GM13976 (cell line): Measurements from ENCODE around the gene TIAL1.
"Not testable (repeated sequence)": the region's sequence is repeated elsewhere in the genome, so short reads cannot be mapped to it uniquely, and the experiment has no call there.

Experiments
- DNase-seq: peaks from one replicate; pipeline ENCODE4 v3.0.0; 2012; ENCODE audit warnings: low spot score
- in situ Hi-C: fragments of 300-500 bp; cut with MboI; formaldehyde crosslinking; loops from one replicate; pipeline ENCODE4 v1.12.0; 2022; ENCODE audit warnings: low sequenced_read_pairs, mixed read lengths, inconsistent platforms; ENCODE audit not compliant: unreplicated experiment
- TF ChIP-seq, protein P1 (sequence below): IDR thresholded peaks from 2 replicates; pipeline ENCODE4 v1.5.1; 2012; ENCODE audit warnings: borderline replicate concordance, mild to moderate bottlenecking; ENCODE audit not compliant: insufficient read depth; ENCODE audit errors: extremely low read depth, missing control alignments, control extremely low read depth

Gene TIAL1

DNA sequence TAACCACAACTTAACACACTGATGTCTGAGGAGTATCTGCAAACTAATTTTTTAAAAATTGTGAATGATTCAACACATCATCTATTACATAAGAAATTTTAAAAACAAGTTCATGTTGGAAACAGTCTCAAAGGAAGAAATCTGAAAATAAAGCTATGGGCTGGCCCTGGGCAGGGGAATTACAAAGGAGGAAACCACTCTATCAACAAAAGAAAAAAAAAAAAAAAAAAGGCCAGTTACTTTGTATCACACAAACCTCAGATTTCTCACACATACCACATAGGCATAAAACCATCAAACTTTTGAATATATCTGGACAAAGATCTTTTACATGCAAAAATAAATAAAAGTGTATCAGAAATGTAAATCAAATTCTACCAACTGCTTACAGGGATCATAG is 20.8 kb downstream of the TIAL1 start:
- TF ChIP-seq, protein P1, sequence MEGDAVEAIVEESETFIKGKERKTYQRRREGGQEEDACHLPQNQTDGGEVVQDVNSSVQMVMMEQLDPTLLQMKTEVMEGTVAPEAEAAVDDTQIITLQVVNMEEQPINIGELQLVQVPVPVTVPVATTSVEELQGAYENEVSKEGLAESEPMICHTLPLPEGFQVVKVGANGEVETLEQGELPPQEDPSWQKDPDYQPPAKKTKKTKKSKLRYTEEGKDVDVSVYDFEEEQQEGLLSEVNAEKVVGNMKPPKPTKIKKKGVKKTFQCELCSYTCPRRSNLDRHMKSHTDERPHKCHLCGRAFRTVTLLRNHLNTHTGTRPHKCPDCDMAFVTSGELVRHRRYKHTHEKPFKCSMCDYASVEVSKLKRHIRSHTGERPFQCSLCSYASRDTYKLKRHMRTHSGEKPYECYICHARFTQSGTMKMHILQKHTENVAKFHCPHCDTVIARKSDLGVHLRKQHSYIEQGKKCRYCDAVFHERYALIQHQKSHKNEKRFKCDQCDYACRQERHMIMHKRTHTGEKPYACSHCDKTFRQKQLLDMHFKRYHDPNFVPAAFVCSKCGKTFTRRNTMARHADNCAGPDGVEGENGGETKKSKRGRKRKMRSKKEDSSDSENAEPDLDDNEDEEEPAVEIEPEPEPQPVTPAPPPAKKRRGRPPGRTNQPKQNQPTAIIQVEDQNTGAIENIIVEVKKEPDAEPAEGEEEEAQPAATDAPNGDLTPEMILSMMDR, result no peak
- in situ Hi-C loops, result no loop called here
- no peak for DNase-seq

GRCh38 chr10:119575506-119575905 is 21.3 kb downstream of the TIAL1 start:
- in situ Hi-C loops, result no loop called here
- DNase-seq, result no peak

DNA sequence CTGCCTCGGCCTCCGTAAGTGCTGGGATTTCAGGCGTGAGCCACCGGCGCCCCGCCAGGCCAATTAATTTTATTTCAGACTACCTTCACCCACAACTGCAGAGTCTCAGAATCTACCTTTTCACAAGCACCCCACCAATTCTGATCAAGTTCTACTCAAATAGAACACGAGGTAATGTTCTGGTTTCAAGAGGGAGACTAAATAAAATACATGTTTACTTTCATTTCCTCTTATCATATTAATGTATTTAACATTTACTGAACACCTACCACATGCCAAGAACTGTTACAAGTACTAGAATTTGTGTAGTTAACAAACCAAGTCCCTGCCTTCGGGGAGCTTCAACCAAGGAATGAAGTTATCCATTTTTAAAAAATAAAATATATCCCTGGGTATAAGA is 28.8 kb downstream of the TIAL1 start:
- in situ Hi-C loops, result no loop called here
- peak; percentile 42 for DNase-seq
- TF ChIP-seq, protein P1, result no peak

More at GRCh38 chr10:119575506-119575905, 21.3 kb downstream of the TIAL1 start:
- TF ChIP-seq, protein P1, result no peak

DNA sequence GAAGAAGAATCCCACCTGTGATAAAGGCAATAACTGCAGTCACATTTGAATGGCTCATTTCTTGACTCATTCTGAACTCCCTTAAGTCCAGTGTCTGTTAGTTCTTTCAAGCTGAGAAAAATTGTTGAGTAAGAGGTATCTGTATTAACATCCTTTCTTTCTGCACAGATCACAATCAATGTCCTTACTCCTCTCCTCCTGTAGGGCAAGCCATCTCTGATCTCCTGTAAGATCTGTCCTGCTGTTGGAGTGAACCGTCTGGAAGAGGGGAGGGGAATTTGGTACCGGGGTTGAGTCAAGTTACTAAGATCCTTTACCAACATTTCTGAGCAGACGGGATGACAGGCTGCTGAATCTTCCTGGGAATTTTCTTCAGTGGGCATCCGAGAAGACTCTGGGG is 34.7 kb downstream of the TIAL1 start:
- TF ChIP-seq, protein P1, result no peak
- in situ Hi-C loops, result no loop called here
- DNase-seq, result no peak

DNA sequence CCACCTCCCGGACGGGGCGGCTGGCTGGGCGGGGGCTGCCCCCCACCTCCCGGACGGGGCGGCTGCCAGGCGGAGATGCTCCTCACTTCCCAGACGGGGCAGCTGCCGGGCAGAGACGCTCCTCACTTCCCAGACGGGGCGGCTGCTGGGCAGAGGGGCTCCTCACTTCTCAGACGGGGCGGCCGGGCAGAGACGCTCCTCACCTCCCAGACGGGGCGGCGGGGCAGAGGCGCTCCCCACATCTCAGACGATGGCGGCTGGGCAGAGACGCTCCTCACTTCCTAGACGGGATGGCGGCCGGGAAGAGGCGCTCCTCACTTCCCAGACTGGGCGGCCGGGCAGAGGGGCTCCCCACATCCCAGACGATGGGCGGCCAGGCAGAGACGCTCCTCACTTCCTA is 37.3 kb downstream of the TIAL1 start:
- DNase-seq, in situ Hi-C loops: not testable (repeated sequence)

- in situ Hi-C loops, DNase-seq: not testable (repeated sequence)
These were observed 40.7 kb downstream of the TIAL1 start for GRCh38 chr10:119556081-119556480.

GRCh38 chr10:119555178-119555784 is 41.5 kb downstream of the TIAL1 start:
- TF ChIP-seq, protein P1, result no peak
- in situ Hi-C loops, result no loop called here
- no peak for DNase-seq

- in situ Hi-C loops, result no loop called here
- TF ChIP-seq, protein P1, result no peak
- DNase-seq, result no peak
These were observed 45.9 kb downstream of the TIAL1 start for GRCh38 chr10:119550827-119551226.
